Hematopoietic multipotent progenitor cell treated with erythropoietin and hydrocortisone succinate and interleukin-3 and kit ligand, for 8 days (in vitro differentiated cells): ENCODE data around the gene RIMS1.
"Not testable (repeated sequence)": the region's sequence is repeated elsewhere in the genome, so short reads cannot be mapped to it uniquely, and the experiment has no call there.

ENCODE experiments used
- DNase-seq: peaks from one replicate; pipeline ENCODE4 v3.0.0-alpha.2; 2015

Gene RIMS1

GRCh38 chr6:72261554-72261953 lies 375.2 kb downstream of the RIMS1 start:
- no peak for DNase-seq

DNA sequence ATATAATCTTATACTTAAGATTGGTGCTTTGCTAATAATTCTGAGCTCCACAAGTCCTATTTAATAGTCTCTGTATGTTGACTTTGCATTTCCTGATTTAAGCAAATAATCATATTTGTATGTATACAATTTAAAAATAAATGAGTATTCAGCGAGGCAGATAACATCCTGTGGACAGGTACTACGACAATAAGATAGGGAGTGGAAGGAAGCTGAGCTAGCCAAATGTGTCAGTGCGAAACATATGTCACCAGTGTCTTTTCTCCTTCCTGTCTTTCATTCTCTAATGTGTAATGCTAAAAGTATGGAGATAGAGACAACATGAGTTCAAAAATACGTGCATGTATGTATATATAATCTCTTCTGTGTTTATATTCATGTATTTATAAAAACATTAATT lies 375.9 kb downstream of the RIMS1 start:
- DNase-seq, result no peak

DNA sequence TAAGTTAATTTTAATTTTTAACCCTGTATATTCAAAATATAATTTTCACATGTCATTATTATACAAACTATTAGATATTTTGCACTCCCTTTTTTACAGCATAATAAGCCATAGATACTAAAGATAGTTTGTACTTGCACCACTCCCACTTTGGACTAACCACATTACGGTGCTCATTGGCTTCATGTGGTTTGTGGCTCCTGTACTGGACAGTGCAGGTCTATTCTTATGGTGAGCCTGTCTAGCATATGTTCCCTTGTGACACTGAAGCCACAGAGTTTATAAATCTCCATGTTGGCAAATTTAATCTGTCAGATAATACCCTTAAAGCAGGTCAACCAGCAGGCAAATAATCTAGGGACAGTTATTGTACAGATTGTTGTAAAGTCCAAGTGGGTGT lies 381.1 kb downstream of the RIMS1 start:
- no peak for DNase-seq

- no peak for DNase-seq
These were observed 385.2 kb downstream of the RIMS1 start for GRCh38 chr6:72271531-72271930.

GRCh38 chr6:72272958-72273357 lies 386.6 kb downstream of the RIMS1 start:
- no peak for DNase-seq

GRCh38 chr6:72275888-72276287 lies 389.5 kb downstream of the RIMS1 start:
- DNase-seq, result no peak

DNA sequence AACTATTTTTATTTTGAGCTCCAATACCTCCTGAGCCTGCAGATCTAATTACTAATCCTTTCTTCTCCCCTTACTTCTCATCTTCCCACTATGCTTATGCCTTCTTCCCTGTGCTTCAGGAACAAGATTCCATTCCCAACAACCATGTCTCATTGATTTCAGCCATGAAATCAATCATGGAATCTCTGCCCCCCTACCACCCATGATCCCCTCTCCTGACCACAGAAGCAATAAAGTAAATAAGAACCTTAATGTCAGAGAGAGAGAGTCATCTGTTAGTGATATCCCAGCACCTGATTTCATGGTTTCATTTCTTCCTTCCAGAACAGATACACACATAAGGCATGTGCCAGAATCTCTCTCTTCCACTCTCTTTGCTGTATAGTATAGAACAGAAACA lies 395.9 kb downstream of the RIMS1 start:
- DNase-seq, result no peak

DNA sequence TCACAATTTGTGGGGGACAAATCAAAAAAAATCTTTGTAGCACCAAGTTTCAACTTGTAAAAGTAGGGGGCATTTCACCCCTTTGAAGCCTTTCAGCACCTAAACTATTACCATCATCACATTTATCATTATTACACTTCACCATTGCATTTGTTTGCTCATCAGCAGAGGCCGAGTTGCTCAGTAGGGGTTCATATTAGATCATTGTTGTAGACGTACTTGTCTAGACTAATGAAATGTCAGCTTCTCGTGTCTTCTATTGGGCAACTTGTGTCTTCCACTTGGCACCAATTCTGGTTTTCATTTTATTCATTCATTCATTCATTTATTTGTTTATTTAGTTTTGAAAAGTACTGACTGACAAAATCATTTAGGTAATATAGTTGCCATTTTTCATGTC lies 397.2 kb downstream of the RIMS1 start:
- no peak for DNase-seq

DNA sequence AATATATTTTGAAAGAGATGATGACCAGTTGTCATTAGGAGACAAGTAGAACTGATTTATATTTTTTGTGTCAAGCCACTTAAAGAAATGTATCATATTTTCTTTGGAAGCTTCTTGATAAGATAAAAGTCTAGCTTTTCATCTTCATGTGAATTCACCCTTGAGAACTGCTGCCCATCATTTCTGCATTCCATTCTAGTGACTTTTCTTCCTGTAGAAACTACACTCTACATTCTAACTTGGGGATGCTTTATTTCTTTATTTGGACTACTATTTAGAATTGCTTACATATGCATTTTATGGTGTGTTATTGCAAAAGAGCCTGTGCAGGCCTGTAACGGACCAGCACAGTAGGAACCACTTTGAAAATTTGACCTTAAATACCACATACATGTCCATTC lies 400.6 kb downstream of the RIMS1 start:
- DNase-seq, result no peak

DNA sequence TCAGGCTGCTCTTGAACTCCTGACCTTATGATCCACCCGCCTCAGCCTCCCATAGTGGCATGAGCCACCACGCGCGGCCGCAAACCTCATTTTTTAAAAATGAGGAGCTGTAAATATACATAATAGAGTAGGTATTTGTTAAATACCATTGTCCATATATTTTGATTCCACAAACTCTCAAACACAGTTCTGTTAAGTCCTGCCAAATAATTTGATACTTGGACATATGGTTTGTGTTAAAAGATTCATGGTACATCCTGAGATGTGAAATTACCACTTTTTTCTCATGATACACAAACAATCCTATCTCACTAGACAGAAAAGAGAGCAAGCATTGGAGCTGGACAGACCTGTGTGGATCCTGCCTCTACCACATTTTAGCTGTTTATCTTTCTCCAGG lies 401.5 kb downstream of the RIMS1 start:
- no peak for DNase-seq

- no peak for DNase-seq
These were observed 402.2 kb downstream of the RIMS1 start for GRCh38 chr6:72288592-72288991.

GRCh38 chr6:72290620-72291019 lies 404.3 kb downstream of the RIMS1 start:
- no peak for DNase-seq

- no peak for DNase-seq
These were observed 410.0 kb downstream of the RIMS1 start for GRCh38 chr6:72296375-72296774.

- DNase-seq, result no peak
These were observed 419.6 kb downstream of the RIMS1 start for GRCh38 chr6:72305971-72306370.

GRCh38 chr6:72316675-72317380 lies 430.5 kb downstream of the RIMS1 start:
- no peak for DNase-seq

- DNase-seq, result no peak
These were observed 435.4 kb downstream of the RIMS1 start for GRCh38 chr6:72321788-72322187.

- no peak for DNase-seq
These were observed 436.4 kb downstream of the RIMS1 start for GRCh38 chr6:72322771-72323170.

DNA sequence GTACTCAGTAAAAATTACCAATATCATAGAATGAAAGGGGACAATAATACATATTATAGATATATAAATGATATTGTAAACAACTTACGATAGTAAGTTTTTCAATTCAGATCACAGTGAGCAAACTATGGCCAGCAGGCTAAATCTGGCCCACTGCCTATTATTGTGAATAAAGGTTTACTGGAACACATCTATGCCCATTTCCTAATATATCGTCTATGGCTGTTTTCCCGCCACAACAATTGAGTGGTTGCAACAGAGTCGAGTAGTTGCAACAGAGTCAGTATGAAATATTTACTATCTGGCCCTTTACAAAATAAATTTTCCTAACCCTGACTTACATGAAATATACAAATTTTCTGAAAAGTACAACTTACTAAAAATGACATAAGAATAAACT lies 438.2 kb downstream of the RIMS1 start:
- no peak for DNase-seq

- DNase-seq, result no peak
These were observed 442.4 kb downstream of the RIMS1 start for GRCh38 chr6:72328775-72329174.

- DNase-seq, result not testable (repeated sequence)
These were observed 448.9 kb downstream of the RIMS1 start for GRCh38 chr6:72335203-72335602.

DNA sequence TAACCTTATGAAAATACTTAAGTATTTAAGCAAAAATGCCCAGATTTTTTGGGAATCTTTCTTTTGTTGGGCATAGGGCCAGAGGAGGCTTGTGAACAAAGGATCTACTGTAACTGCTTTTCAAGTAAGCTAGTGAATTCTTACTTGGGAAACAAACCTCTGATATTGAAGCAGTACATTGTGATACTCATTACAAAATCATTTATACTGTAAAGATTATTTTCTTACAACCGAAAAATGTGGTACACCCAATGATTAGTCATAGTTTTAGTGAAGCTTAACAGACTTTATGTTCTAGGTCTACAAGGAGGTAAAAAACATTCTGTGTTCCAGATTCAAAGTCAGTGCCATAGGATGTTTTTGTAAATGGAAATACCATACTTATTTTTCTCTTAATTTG lies 462.6 kb downstream of the RIMS1 start:
- DNase-seq, result no peak

- no peak for DNase-seq
These were observed 464.0 kb downstream of the RIMS1 start for GRCh38 chr6:72350296-72350881.

GRCh38 chr6:72363844-72364740 lies 477.7 kb downstream of the RIMS1 start:
- no peak for DNase-seq

GRCh38 chr6:72365773-72366172 lies 479.4 kb downstream of the RIMS1 start:
- DNase-seq, result no peak
